ENCODE data around the gene CCDC91. TPM values are rescaled to one million over a fixed set of nuclear protein-coding genes. Genes with fewer than 3 reads are reported as not detected.

CCDC91 gene
- total RNA-seq, 1 donor from 2014 or later = 51.3 TPM

DNA sequence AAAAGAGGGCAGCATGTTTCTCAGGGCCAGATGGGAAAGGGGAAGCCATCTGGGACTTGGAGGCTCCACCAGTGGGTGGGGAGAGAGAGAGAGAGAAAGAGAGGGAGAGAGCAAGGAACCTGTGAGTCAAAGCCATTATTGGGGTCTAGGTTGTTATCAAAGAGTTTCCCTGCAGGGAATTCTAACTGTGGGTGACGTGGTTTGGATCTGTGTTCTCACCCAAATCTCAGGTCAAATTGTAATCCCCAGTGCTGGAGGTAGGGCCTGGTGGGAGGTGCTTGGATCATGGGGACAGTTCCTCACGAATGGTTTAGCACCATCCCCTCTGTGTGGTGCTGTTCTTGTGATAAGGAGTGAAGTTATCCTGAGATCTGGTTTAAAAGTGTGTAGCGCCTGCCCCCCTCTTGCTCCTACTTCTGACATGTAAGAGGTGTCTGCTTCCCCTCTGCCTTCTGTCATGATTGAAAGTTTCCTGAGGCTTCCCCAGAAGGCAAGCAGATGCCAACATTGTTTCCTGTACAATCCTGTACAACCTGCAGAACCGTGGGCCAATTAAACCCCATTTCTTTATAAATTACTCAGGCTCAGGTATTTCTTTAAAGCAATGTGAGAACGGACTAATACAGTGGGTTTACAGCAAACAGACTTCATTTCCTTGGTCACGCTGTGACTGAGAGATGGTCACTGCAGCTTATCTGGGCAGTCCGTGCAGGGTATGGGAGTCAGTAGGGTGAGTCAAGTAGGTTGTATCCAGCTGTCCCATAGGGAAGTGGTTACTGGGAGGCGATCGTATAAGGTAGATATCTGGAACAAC, 52.4 kb downstream of the CCDC91 start:
- Mint-ChIP-seq H3K27me3 (no peaks in the 10 kb centered on the region), H3K4me1 (ENCODE audit: low read depth) (peaks cover 4% of the 10 kb centered on the region), H3K4me3 (ENCODE audit: low read depth) (no peak overlapping the region), H3K36me3 (ENCODE audit: insufficient read depth) (no peaks in the 10 kb centered on the region), H3K9me3 (ENCODE audit: low read depth) (peaks cover 16% of the 10 kb centered on the region), H3K27ac (peak overlapping the region; percentile 25)
- TF ChIP-seq, protein P1, sequence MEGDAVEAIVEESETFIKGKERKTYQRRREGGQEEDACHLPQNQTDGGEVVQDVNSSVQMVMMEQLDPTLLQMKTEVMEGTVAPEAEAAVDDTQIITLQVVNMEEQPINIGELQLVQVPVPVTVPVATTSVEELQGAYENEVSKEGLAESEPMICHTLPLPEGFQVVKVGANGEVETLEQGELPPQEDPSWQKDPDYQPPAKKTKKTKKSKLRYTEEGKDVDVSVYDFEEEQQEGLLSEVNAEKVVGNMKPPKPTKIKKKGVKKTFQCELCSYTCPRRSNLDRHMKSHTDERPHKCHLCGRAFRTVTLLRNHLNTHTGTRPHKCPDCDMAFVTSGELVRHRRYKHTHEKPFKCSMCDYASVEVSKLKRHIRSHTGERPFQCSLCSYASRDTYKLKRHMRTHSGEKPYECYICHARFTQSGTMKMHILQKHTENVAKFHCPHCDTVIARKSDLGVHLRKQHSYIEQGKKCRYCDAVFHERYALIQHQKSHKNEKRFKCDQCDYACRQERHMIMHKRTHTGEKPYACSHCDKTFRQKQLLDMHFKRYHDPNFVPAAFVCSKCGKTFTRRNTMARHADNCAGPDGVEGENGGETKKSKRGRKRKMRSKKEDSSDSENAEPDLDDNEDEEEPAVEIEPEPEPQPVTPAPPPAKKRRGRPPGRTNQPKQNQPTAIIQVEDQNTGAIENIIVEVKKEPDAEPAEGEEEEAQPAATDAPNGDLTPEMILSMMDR (IDR thresholded peaks at IDR 0.05; ENCODE audit: unreplicated experiment) = no peak
- DNase-seq (ENCODE audit: low spot score, unreplicated experiment) = no peak

DNA sequence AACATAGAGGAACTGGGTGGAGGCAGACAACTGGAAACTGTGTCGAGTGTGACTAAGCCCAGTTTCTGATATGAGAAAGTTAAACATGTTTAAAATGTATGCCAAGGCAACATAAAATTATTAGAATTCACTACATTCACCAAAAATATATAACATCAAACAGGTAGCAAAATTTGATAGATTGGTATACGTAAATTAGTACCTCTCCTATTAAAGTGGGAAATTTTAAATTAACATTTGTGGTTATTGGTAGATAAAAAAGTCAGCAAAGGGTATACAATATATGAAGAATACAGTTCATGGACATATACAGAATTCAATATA, 53.0 kb downstream of the CCDC91 start:
- Mint-ChIP-seq H3K4me3 (ENCODE audit: low read depth) (no peak overlapping the region), H3K27ac (no peak overlapping the region), H3K9me3 (ENCODE audit: low read depth) (peaks cover 17% of the 10 kb centered on the region), H3K36me3 (ENCODE audit: insufficient read depth) (no peaks in the 10 kb centered on the region), H3K4me1 (ENCODE audit: low read depth) (peaks cover 4% of the 10 kb centered on the region), H3K27me3 (no peaks in the 10 kb centered on the region)
- DNase-seq (ENCODE audit: low spot score, unreplicated experiment) = no peak
- TF ChIP-seq, protein P1 (IDR thresholded peaks at IDR 0.05; ENCODE audit: unreplicated experiment) = no peak

DNA sequence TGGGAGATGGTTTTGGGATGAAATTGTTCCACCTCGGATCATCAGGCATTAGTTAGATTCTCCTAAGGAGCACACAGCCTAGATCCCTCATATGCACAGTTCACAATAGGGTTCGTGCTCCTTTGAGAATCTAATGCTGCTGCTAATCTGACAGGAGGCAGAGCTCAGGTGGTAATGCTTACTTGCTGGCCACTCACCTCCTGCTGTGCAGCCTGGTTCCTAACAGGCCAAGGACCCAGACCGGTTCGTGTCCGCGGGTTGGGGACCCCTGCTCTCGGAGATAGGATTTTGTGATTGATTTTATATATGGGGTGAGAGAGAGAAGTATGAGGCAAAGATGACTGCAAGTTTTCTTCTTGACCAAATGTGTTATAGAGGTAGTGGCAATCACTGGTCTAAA, 57.5 kb downstream of the CCDC91 start:
- TF ChIP-seq, protein P1 (IDR thresholded peaks at IDR 0.05; ENCODE audit: unreplicated experiment) = no peak
- DNase-seq (ENCODE audit: low spot score, unreplicated experiment) = no peak
- Mint-ChIP-seq H3K4me1 (ENCODE audit: low read depth) (peaks cover 9% of the 10 kb centered on the region), H3K27me3 (no peaks in the 10 kb centered on the region), H3K27ac (no peak overlapping the region), H3K9me3 (ENCODE audit: low read depth) (peaks cover 14% of the 10 kb centered on the region), H3K36me3 (ENCODE audit: insufficient read depth) (no peaks in the 10 kb centered on the region), H3K4me3 (ENCODE audit: low read depth) (no peak overlapping the region)

DNA sequence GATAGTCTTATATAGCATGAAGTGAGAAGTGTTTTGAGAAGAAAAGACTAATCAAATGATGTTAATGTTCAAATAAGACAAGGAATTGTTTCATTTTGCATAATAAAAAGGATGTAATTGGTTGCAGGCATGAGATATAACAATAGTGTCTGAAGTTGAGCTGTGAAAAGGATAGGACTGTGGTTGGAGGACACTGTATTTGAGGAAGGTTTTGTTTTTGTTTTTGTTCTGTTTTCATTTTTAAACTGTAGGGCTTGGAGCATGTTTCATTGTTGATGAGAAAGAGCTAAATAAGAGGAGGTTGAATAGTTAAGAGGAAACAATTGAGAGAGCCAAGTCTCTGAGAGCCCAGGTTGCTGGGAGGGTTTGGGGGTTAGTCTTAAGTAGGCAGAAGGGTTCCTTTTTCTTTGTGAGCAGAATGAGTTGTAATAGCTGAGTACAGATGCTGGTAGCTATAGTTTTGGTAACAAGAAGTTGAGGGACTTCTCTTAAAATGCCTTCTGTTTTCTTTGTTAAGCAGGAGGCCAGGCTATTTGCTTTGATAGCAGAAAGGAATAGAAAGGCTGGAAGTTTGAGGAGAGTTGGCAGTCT, 58.4 kb downstream of the CCDC91 start:
- Mint-ChIP-seq H3K4me1 (ENCODE audit: low read depth) (peaks cover 9% of the 10 kb centered on the region), H3K36me3 (ENCODE audit: insufficient read depth) (no peaks in the 10 kb centered on the region), H3K27ac (peak overlapping the region; percentile 2), H3K9me3 (ENCODE audit: low read depth) (peaks cover 14% of the 10 kb centered on the region), H3K4me3 (ENCODE audit: low read depth) (no peak overlapping the region), H3K27me3 (no peaks in the 10 kb centered on the region)
- TF ChIP-seq, protein P1 (IDR thresholded peaks at IDR 0.05; ENCODE audit: unreplicated experiment) = no peak
- no peak for DNase-seq (ENCODE audit: low spot score, unreplicated experiment)

DNA sequence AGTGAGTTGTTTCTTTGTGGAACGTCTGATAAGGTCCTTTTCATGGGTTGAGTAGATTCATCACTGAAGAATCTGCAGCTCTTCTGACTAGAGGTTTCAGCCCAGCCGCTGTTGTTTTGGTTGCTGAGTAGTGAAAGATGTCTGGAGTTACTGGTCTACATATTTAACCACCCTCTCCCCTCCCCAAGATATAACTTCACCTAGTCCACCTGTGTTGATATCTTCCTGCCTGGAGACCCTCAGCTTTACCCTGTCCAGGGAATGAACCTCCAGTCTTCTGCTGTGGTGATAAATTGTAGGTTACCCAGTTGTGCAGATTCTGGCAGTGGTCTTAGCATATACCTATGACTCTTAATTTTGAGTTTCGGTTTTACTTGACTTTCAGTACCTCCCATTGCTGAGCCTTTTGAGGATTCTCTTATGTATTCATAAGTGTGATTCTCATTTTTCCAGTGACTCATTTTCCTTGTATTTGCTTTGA, 62.9 kb downstream of the CCDC91 start:
- Mint-ChIP-seq H3K4me1 (ENCODE audit: low read depth) (peaks cover 9% of the 10 kb centered on the region), H3K27ac (no peak overlapping the region), H3K4me3 (ENCODE audit: low read depth) (no peak overlapping the region), H3K9me3 (ENCODE audit: low read depth) (peaks cover 4% of the 10 kb centered on the region), H3K36me3 (ENCODE audit: insufficient read depth) (no peaks in the 10 kb centered on the region), H3K27me3 (no peaks in the 10 kb centered on the region)
- no peak for DNase-seq (ENCODE audit: low spot score, unreplicated experiment)
- TF ChIP-seq, protein P1 (IDR thresholded peaks at IDR 0.05; ENCODE audit: unreplicated experiment) = no peak

Measured in progenitor cell of endocrine pancreas (in vitro differentiated cells).